ENCODE measurements around the gene GADD45G. TPM values are rescaled to one million over a fixed set of nuclear protein-coding genes. Genes with fewer than 3 reads are reported as not detected.

GADD45G gene
- total RNA-seq, 1 donor from 2014 or later = 5.2 TPM

GRCh38 chr9:89639367-89639795 lies 34.6 kb downstream of the GADD45G start:
- H3K27ac ChIP-seq (ENCODE audit: low read depth, low read length) = no peak overlapping the region
- DNase-seq (ENCODE audit: low read depth) (no peak), FAIRE-seq (no peak)
- no peaks in the 10 kb centered on the region for H3K79me2 ChIP-seq (ENCODE audit: insufficient read depth, low read length)
- no peaks in the 10 kb centered on the region for H4K20me1 ChIP-seq (ENCODE audit: insufficient read depth, low read length)
- H3K9ac ChIP-seq (ENCODE audit: low read length) = no peak overlapping the region
- peaks cover 45% of the 10 kb centered on the region for H3K27me3 Mint-ChIP-seq (ENCODE audit: low read depth, unreplicated experiment)
- H3K9me3 ChIP-seq (ENCODE audit: insufficient read depth, low read depth, low read length) = no peaks in the 10 kb centered on the region
- no peak overlapping the region for H3K4me3 ChIP-seq (ENCODE audit: insufficient read depth, low read depth, low read length)
- peaks cover 23% of the 10 kb centered on the region for H3K4me1 Mint-ChIP-seq (ENCODE audit: low read depth, unreplicated experiment)
- H2AFZ ChIP-seq (ENCODE audit: low read depth, low read length) = no peak overlapping the region
- H3K4me1 ChIP-seq (ENCODE audit: insufficient read depth, low read length) = peaks cover 15% of the 10 kb centered on the region
- no peaks in the 10 kb centered on the region for H3K36me3 ChIP-seq (ENCODE audit: insufficient read depth, low read length)
- H3K36me3 Mint-ChIP-seq (ENCODE audit: low read depth, unreplicated experiment) = no peaks in the 10 kb centered on the region
- TF ChIP-seq CTCF (IDR thresholded peaks at IDR 0.05; ENCODE audit: insufficient read depth, low read depth, low read length) = no peak
- no peak for TF ChIP-seq EZH2 (IDR thresholded peaks at IDR 0.05; ENCODE audit: insufficient read depth, low read length)
- H3K4me2 ChIP-seq (ENCODE audit: low read length) = no peak overlapping the region
- no peaks in the 10 kb centered on the region for H3K27me3 ChIP-seq (ENCODE audit: insufficient read depth, low read length)
- peaks cover 1% of the 10 kb centered on the region for H3K9me3 Mint-ChIP-seq (ENCODE audit: unreplicated experiment)
- no peak overlapping the region for H3K27ac Mint-ChIP-seq (ENCODE audit: unreplicated experiment)
- no peak overlapping the region for H3K4me3 Mint-ChIP-seq (ENCODE audit: unreplicated experiment)

GRCh38 chr9:89639961-89640360 lies 35.1 kb downstream of the GADD45G start:
- peaks cover 10% of the 10 kb centered on the region for H3K4me1 ChIP-seq (ENCODE audit: insufficient read depth, low read length)
- H3K36me3 ChIP-seq (ENCODE audit: insufficient read depth, low read length) = no peaks in the 10 kb centered on the region
- Mint-ChIP-seq H3K4me1 (ENCODE audit: low read depth, unreplicated experiment) (peaks cover 18% of the 10 kb centered on the region), H3K9me3 (ENCODE audit: unreplicated experiment) (no peaks in the 10 kb centered on the region), H3K36me3 (ENCODE audit: low read depth, unreplicated experiment) (no peaks in the 10 kb centered on the region), H3K4me3 (ENCODE audit: unreplicated experiment) (no peak overlapping the region), H3K27me3 (ENCODE audit: low read depth, unreplicated experiment) (peaks cover 44% of the 10 kb centered on the region), H3K27ac (ENCODE audit: unreplicated experiment) (no peak overlapping the region)
- FAIRE-seq (no peak), DNase-seq (ENCODE audit: low read depth) (no peak)
- no peak overlapping the region for H3K4me2 ChIP-seq (ENCODE audit: low read length)
- no peak overlapping the region for H3K4me3 ChIP-seq (ENCODE audit: insufficient read depth, low read depth, low read length)
- no peak overlapping the region for H3K27ac ChIP-seq (ENCODE audit: low read depth, low read length)
- no peaks in the 10 kb centered on the region for H4K20me1 ChIP-seq (ENCODE audit: insufficient read depth, low read length)
- no peaks in the 10 kb centered on the region for H3K79me2 ChIP-seq (ENCODE audit: insufficient read depth, low read length)
- H3K9ac ChIP-seq (ENCODE audit: low read length) = no peak overlapping the region
- no peaks in the 10 kb centered on the region for H3K27me3 ChIP-seq (ENCODE audit: insufficient read depth, low read length)
- TF ChIP-seq EZH2 (IDR thresholded peaks at IDR 0.05; ENCODE audit: insufficient read depth, low read length) (no peak), CTCF (IDR thresholded peaks at IDR 0.05; ENCODE audit: insufficient read depth, low read depth, low read length) (no peak)
- H3K9me3 ChIP-seq (ENCODE audit: insufficient read depth, low read depth, low read length) = no peaks in the 10 kb centered on the region
- no peak overlapping the region for H2AFZ ChIP-seq (ENCODE audit: low read depth, low read length)

- H4K20me1 ChIP-seq (ENCODE audit: insufficient read depth, low read length) = no peaks in the 10 kb centered on the region
- DNase-seq (ENCODE audit: low read depth) (no peak), FAIRE-seq (no peak)
- no peak overlapping the region for H3K4me2 ChIP-seq (ENCODE audit: low read length)
- Mint-ChIP-seq H3K4me3 (ENCODE audit: unreplicated experiment) (no peak overlapping the region), H3K9me3 (ENCODE audit: unreplicated experiment) (no peaks in the 10 kb centered on the region), H3K36me3 (ENCODE audit: low read depth, unreplicated experiment) (no peaks in the 10 kb centered on the region), H3K4me1 (ENCODE audit: low read depth, unreplicated experiment) (peaks cover 14% of the 10 kb centered on the region), H3K27ac (ENCODE audit: unreplicated experiment) (no peak overlapping the region), H3K27me3 (ENCODE audit: low read depth, unreplicated experiment) (peaks cover 44% of the 10 kb centered on the region)
- H3K4me3 ChIP-seq (ENCODE audit: insufficient read depth, low read depth, low read length) = no peak overlapping the region
- H3K9me3 ChIP-seq (ENCODE audit: insufficient read depth, low read depth, low read length) = no peaks in the 10 kb centered on the region
- H3K9ac ChIP-seq (ENCODE audit: low read length) = no peak overlapping the region
- no peaks in the 10 kb centered on the region for H3K79me2 ChIP-seq (ENCODE audit: insufficient read depth, low read length)
- H3K27ac ChIP-seq (ENCODE audit: low read depth, low read length) = no peak overlapping the region
- no peaks in the 10 kb centered on the region for H3K36me3 ChIP-seq (ENCODE audit: insufficient read depth, low read length)
- H3K4me1 ChIP-seq (ENCODE audit: insufficient read depth, low read length) = peaks cover 6% of the 10 kb centered on the region
- H3K27me3 ChIP-seq (ENCODE audit: insufficient read depth, low read length) = no peaks in the 10 kb centered on the region
- TF ChIP-seq CTCF (IDR thresholded peaks at IDR 0.05; ENCODE audit: insufficient read depth, low read depth, low read length) (no peak), EZH2 (IDR thresholded peaks at IDR 0.05; ENCODE audit: insufficient read depth, low read length) (no peak)
- no peak overlapping the region for H2AFZ ChIP-seq (ENCODE audit: low read depth, low read length)
These were observed 35.5 kb downstream of the GADD45G start for GRCh38 chr9:89640361-89640760.

Data from astrocyte (in vitro differentiated cells and primary cell).